Stimulated activated CD4-positive, alpha-beta T cell treated with anti-CD3 and anti-CD28 coated beads, Interleukin-15, amount 100 ng/mL, for 48 hours (primary cell): ENCODE measurements around the gene SORL1.
"Not testable (repeated sequence)": the region's sequence is repeated elsewhere in the genome, so short reads cannot be mapped to it uniquely, and the experiment has no call there.

Experiments used
- DNase-seq, 2 donors: peaks; one replicate each; pipeline ENCODE4 v3.0.0-alpha.2; 2020; ENCODE audit warnings: low read depth in 2 of 2

Gene SORL1

DNA sequence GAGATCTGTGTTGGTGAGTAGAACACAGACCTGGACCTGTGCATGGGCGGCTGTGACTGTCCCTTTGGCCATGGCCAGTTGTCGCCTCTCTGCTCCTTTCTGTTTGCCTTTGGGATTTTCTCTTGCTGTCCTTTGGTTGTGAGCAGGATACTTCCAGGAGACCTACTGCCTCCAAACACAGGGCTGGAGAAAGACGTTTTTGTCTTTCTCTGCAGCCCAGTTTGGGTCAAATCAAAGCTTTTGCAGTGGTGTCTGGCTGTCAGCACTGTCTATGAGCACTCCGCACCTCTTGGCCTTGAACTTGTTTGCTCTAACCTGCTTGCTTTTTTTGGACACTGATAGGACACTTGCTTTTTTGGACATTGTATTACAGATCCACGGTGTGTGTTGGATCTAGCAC is 109.6 kb downstream of the SORL1 start:
- DNase-seq, result no peak

DNA sequence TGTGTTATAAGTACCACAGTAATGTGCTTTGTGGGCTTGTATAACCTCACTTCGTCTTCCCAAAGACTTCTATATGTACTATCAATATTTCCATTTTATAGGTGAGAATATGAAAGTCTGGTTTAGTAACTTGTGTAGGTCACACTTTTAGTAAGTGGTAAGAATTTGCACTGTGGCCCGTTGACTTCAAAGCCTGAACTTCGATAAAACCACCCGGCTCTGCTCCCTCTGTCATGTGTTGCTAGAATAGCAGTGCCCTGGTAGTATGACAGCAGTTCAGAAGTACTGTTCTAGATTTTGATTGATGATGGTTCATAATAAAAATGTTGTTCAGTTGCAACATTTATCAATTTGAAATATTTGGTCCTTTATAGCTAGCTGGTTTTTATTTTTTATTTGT is 110.9 kb downstream of the SORL1 start:
- DNase-seq, result peak in 1 of 2 donors; percentile 21

DNA sequence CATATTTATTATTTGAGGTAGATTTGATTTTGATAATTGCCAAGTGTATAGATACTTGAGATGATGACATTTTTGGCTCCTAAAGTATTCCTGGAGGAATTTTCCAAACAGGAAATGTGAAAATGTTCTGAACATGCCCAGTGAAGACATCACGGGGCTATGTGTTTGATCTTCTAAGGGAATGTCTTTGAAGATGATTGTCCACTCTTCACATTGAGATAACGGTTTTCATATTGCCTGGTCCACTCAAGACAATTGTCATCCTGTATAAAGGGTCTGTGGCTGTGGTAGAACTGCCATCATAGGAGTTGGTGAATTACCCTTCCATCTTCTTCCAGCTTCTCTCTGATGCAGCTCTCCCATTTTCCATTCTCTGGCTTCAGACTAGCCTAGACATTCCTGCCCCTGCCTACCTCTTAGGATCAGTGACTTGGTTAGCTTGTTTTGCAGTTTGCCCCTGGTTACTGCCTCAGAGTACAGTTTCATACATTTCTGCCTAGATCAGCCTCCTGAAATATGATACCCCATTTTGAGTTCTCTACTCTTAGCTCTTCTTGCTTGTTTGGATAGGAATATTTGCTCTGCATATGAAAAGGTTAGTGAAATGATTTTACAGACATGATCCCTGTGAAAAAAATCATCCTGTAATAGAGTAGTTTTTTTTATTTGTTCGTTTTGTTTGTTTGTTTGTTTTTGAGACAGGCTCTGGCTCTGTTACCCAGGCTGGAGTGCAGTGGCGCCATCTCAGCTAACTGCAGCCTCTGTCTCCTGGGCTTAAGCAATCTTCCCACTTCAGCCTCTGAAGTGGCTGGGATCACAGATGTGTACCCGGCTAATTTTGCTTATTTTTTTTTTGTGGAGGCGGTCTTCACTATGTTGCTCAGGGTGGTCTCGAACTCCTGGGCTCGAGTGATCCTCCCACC is 112.0 kb downstream of the SORL1 start:
- DNase-seq, result no peak

DNA sequence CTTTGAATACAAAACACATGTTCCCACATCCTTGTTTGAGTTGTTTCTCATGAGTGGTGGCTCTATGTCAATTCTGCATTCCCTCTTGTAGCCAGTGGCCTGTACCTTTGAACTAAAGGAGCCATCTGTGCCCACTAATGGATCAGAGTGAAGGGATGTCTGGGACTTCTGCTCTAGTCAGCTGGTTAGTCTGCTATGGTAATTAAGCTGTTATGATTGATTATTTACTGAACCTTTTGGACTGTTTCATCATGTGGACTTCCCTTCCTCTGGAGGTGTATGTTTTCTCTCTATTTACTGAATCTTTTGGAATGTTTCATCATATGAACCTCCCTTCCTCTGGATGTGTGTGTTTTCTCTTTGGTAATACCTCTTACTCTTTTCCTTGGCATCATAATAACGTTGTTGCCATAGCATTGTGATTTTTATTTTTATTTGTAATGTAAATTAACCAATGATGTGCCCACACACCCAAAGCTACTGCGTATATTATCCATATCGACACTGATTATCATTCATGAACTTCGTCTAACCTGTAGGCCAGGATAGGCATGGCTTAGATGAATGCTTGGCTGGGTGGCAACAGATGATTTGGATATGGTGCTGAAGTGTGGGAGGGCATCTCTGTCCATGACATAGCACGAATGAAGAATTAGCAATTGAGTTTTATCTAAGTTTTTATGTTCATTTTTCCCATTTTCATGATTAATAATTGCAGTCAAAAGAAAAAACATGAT is 113.0 kb downstream of the SORL1 start:
- no peak for DNase-seq

DNA sequence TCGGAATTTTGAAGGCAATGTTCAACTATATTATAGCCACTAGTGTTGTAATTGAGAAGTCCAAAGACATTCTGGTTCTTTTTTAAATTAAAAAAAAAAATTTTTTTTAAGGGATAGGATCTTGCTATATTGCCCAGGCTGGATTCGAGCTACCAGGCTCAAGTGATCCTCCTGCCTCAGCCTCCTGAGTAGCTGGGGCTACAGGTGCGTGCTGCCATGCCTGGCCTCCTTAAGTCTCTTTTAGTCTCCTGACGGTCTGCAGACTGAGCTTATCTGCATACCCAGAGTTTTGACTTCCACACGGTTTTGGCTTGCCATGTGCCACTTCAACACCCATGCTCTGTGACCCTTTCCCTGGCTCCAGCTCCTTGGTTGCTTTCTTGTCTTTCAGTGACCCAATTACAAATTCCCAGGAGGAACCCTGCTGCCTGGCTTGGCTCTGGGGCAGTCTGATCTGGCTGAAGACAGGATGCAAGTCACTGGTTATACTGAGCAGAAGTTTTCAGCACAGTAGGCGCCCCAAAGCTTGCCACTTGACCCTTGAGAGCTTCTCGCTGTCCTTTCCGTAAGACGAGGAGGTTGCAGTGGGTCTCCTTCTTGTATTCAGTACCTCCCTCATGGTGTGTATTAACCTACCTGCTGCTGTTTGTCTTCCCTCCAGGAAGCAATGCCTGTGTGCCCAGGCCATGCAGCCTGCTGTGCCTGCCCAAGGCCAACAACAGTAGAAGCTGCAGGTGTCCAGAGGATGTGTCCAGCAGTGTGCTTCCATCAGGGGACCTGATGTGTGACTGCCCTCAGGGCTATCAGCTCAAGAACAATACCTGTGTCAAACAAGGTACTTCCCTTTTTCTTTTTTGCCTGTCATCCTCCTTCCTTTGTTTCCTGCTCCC is 114.4 kb downstream of the SORL1 start:
- no peak for DNase-seq

DNA sequence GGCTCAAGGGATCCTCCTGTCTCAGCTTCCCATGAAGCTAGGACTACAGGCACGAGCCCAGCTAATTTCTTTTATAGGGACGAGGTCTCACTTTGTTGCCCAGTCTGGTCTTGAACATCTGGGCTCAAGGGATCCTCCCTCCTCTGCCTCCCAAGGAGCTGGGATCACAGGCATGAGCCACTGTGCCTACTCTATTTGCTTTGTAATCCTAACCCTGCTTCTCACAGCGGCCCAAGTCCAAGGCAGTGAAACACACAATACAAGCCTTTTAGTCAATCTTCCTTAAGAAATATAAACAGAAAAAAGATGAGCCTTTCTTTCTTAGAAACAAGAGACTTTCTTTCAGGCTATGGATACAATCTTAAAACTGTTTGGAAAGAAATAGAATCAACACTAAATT is 115.9 kb downstream of the SORL1 start:
- no peak for DNase-seq

DNA sequence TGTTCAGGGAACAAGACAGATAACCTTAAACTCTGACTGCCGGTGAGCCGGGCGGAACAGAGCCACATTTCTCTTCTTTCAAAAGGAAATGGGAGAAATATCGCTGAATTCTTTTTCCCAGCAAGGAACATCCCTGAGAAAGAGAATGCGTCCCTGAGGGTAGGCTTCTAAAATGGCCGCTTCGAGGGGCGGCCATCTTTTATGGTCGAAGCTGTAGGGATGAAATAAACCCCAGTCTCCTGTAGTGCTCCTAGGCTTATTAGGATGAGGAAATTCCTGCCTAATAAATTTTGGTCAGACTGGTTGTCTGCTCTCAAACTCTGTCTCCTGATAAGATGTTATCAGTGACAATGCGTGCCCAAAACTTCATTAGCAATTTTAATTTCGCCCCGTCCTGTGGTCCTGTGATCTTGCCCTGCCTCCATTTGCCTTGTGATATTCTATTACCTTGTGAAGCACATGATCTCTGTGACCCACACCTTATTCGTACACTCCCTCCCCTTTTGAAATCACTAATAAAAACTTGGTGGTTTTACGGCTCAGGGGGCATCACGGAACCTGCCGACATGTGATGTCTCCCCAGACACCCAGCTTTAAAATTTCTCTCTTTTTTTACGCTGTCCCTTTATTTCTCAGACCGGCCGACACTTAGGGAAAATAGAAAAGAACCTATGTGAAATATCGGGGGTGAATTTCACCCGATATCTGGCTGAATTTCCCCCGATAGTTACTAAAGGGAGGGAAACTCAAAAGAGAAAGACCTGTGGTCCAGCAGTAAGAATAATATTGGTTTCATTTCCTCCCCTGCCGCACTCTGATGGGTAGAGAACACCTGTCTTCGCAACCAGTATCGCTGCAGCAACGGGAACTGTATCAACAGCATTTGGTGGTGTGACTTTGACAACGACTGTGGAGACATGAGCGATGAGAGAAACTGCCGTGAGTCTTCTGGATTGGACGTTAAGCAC is 117.5 kb downstream of the SORL1 start:
- DNase-seq, result not testable (repeated sequence)

DNA sequence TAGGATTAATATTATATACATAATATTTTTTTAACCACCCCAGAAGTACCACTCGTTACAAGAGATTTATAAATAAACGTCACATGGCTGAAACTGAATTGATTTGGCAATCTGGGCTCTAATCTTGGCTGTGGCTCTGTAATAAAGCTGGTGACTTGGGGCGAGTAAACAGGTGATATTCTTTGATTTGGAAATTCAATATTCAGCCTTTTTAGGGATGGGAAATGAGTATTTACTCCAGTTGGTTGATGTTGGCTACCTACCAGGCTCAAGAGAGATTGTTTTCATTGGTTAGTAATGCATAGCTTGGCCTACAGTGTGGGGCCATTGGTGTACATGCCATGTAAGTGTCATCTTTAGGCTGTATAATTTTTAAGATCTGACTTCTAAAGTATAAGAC is 118.3 kb downstream of the SORL1 start:
- DNase-seq, result no peak

DNA sequence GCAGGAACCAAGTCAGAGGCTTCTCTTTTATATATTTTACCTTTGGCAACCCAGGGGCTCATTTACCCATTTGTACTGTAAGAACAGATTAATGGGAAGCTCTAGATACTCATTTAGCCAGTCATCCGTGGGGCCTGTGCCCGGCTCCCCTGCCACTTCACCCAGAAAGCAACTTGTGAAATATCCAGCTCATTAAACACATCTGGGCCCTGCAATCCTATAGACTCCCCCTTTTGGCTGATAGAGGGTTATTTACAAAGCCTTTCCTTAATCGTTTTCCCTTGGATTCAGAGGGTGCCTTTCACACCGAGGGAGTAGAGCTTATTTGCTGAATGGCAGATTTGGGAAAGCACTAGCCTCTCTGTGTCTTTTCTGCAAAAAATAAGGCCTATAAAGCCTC is 119.4 kb downstream of the SORL1 start:
- DNase-seq, result no peak

DNA sequence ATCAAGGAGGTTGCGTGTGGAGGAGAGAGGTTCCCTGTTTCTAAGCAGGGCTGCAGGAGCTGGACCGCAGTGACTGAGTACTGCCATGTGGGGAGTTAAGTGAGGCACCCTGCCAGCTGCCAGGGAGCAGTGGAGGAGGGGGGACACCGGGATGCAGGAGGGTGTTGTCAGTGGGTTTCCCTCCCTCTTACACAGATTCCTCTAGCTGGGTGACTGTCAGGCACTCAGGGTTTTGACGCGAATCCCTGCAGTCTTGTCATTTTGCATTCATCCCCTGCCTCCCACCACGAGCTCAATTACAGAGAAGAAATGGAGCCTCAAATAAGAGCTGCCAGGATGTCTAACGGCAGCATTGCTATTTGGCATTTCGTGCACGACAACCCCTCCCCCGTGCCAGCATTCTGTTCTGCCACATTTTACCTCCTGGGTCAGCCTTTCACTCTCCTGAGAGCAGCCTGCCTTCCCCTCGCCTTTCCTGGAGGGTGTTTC is 120.5 kb downstream of the SORL1 start:
- DNase-seq, result no peak

DNA sequence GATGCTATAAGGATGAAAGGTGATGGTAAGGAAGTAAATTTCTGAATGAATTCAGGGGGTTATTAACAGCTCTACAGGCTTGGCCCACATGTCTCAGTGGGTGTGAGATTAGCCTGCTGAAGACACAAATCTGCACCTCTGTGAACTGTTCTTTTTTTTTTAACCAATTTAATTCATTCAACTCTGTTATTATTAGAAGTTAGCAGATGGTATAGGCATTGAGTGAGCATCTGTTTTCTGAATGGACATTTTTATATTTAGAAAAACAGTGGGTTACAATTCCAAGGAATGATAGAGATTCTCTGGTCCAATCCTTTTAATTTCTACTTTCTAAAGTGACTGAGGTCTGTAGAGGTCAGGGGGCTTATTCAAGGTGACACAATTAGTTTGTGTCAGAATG is 122.7 kb downstream of the SORL1 start:
- DNase-seq, result no peak

DNA sequence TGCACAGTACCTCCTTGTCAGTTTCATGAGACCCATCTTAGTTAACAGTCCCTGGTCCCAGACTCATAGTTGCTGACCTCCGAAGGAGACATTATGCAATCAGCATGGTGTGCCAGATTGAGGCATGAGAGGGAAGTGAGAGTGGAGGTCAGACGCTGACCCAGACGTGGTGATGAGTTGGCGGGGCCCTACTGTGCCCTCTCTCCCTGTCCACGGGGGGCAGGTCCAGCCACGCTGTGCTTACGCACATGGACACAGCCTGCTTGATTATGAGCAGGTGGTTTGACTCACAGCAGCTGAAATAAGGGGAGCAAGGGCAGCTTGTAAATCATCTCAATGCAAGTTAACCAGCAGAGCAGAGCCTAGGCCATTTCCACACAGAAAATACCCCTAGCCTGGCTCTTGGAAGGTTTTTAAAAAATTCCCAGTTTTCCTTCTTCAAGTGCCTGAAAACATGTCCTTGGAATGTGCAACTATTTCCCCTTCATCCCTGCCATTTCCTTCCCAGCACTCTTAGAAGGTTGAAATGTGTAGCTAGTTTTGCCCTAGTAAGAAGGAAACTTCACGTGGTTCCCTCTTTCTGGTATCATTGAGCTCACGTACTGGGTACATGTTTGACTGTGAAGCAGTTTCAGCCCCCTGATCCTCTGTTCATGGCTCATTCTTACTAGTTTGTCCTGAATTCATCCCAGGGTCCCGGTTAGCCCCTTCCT is 123.3 kb downstream of the SORL1 start:
- DNase-seq, result no peak

DNA sequence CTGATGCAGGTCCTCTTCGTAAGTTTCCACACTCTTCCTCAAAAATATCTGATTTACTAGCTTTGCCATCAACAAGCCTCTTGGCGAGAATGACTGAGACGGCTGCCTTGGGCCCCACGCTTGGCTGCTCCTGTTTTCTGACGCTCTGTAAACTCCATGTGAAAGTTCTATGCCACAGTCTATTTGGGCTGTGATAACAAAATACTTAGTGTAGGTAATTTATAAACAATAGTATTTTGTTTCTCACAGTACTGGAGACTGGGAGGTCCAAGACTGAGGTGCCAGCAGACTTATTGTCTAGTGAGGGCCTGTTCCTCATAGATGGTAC is 123.8 kb downstream of the SORL1 start:
- no peak for DNase-seq

DNA sequence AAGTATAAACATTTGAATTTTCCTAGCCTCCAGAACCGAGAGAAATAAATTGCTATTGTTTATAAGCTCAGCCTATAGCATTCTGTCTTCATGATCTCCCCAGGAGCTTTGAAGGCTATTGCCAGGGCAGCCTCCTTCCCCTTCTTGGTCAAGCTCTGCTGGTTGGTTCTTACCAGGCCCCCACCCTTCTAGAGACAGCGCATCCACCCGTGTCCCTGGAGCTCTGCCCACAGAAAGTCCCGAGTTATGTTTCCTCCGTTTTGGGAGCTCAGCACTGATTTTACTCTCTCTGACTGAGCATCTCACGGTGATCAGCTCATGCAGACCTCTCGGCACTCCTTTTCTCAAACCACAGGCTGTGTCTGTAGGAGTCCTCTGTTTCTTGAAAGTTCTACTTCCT is 124.4 kb downstream of the SORL1 start:
- DNase-seq, result no peak

DNA sequence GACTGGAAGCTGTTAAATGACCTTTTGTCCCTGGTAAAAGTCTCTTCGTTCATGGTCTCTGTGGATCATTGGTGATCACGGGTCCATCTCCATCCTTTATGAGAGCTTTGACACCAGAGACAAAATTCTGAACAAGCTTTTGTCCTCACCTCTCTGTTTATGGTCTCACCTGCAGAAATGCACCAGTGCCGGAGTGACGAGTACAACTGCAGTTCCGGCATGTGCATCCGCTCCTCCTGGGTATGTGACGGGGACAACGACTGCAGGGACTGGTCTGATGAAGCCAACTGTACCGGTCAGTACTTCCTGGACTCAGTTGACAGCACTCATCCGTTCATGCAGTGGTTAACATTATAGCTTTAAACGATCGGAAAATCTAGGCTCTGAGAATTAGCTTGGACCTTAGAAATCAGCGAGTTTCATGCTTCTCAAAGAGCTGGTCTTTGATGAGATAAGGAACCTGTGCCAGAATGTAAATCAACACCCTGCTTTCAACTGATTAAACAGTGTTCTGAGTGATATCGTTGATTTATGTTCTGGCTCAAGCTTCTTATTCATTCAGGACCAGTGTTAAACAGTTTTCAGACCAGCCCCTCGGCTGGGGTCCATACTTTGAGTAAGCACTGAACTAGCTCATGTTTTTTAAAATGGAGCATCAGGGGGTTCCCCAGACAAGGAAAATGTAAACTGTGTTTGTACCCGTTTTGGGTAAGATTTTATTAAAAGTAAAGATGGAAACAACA is 125.2 kb downstream of the SORL1 start:
- DNase-seq, result no peak

DNA sequence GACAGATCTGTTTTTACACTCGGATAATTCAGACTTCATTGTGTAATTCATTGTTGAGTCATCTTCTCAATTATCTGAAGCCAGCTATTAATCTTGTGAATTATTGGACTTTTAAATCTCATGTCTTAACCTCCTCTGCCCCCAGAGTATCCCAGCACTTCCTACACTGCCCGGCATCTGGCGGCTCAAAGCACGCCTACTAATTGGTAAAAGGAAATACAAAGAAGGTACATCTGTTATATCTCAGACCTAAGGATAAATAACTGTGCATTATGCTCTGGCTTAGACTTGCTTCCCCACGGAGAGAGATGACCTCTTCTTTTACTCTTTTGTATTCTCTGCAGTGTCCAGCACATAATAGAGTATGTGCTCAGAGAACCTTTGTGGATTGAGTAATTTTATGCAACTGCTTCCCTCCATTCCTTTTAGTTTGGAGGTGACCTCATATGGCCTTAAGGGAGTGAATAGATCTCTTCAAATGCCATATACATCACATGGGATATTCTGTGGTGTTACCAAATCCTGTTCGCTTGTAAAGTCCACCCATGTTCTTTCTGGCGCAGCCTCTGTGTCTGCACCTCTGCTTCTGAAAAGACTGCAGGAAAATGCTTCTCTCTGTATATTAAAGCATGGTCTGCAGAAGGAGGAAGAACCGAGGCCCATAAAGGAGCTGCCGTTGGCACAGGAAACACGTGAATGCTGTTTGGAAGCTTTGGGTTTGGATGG is 126.3 kb downstream of the SORL1 start:
- DNase-seq, result no peak

DNA sequence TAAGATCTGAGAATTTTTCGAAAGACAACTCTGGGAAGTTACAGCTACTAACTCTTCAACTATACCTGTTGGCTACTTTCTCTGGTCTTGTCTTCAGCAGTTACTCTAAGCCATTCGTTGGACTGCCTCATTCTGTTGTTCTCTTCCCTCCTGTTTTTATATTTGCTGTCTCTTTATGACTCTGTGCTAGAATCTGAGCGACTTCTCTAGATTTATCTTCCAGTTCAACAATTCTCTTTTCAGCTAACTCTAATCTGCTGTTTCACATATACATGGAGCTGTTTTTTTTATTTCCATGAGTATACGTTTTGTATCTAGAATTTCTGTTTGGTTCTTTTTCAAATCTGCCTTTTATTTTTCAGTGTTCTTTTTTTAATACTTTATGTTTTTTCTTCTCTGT is 128.0 kb downstream of the SORL1 start:
- DNase-seq, result no peak

DNA sequence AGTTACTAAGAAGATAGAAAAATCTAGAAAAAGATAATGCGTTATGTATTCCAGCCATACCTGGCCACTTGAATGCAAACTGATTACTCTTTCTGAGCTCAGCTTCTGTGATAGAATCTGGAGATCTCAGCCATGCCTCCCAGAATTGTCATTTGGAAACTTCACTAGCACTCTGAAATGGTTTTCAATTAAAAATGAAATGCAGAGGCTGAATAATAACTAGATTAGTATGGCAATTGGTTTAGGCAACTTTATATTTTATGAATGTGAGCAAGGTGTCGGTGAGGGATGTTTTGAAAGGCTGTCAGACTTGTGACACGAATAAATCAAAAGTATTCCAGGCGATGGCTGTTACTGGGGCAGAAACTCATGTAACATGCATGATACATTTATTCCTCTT is 129.5 kb downstream of the SORL1 start:
- no peak for DNase-seq

DNA sequence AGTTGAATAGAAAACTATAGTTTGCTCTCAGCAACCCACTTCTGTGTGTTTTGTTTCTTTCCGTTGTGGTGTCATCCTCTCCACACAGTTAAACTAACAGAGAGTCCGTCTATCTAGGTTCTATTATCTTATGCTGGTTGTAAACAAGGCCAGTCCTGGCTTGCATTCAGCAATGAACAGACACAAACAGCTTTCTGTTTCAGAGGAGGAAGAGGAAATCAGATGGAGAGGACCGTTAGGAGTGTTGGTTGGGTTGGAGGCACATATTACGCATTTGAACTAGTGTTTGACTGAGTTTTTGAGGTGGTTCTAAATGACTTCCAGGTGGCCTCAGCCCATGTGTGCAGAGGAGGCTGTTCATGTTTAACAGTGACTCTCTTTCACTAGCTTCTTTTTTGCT is 130.2 kb downstream of the SORL1 start:
- no peak for DNase-seq
